ENCODE results near the gene FYCO1.

Gene FYCO1

GRCh38 chr3:45938043-45938435, 57.6 kb downstream of the FYCO1 start:
- H3K79me2 ChIP-seq = no peaks in the 10 kb centered on the region
- H3K27me3 ChIP-seq (ENCODE audit: control insufficient read depth, insufficient read depth, low read length) = no peaks in the 10 kb centered on the region
- H3K27ac ChIP-seq = no peak overlapping the region
- no peaks in the 10 kb centered on the region for H3K9me3 ChIP-seq (ENCODE audit: control insufficient read depth, low read length)
- TF ChIP-seq CTCF (IDR thresholded peaks at IDR 0.05) = no peak
- H3K9ac ChIP-seq = no peak overlapping the region
- no peaks in the 10 kb centered on the region for H3K36me3 ChIP-seq (ENCODE audit: control insufficient read depth, insufficient read depth, low read length)
- H2AFZ ChIP-seq = no peak overlapping the region
- H3K4me2 ChIP-seq (ENCODE audit: low read length) = no peak overlapping the region
- no peaks in the 10 kb centered on the region for H3K4me1 ChIP-seq
- no peak overlapping the region for H3K4me3 ChIP-seq (ENCODE audit: low read depth, low read length)

- Histone ChIP-seq H3K4me1 (no peaks in the 10 kb centered on the region), H3K36me3 (ENCODE audit: control insufficient read depth, insufficient read depth, low read length) (no peaks in the 10 kb centered on the region), H3K4me3 (ENCODE audit: low read depth, low read length) (no peak overlapping the region), H3K4me2 (ENCODE audit: low read length) (no peak overlapping the region), H3K27ac (no peak overlapping the region), H3K27me3 (ENCODE audit: control insufficient read depth, insufficient read depth, low read length) (no peaks in the 10 kb centered on the region), H2AFZ (no peak overlapping the region), H3K9ac (no peak overlapping the region), H3K79me2 (no peaks in the 10 kb centered on the region), H3K9me3 (ENCODE audit: control insufficient read depth, low read length) (no peaks in the 10 kb centered on the region)
- no peak for TF ChIP-seq CTCF (IDR thresholded peaks at IDR 0.05)
These were observed 58.2 kb downstream of the FYCO1 start for GRCh38 chr3:45937206-45938042.

- no peak overlapping the region for H2AFZ ChIP-seq
- no peaks in the 10 kb centered on the region for H3K4me1 ChIP-seq
- H3K79me2 ChIP-seq = no peaks in the 10 kb centered on the region
- H3K4me2 ChIP-seq (ENCODE audit: low read length) = no peak overlapping the region
- no peaks in the 10 kb centered on the region for H3K9me3 ChIP-seq (ENCODE audit: control insufficient read depth, low read length)
- H3K27ac ChIP-seq = no peak overlapping the region
- no peak overlapping the region for H3K9ac ChIP-seq
- no peaks in the 10 kb centered on the region for H3K27me3 ChIP-seq (ENCODE audit: control insufficient read depth, insufficient read depth, low read length)
- H3K36me3 ChIP-seq (ENCODE audit: control insufficient read depth, insufficient read depth, low read length) = no peaks in the 10 kb centered on the region
- no peak overlapping the region for H3K4me3 ChIP-seq (ENCODE audit: low read depth, low read length)
- no peak for TF ChIP-seq CTCF (IDR thresholded peaks at IDR 0.05)
These were observed 59.4 kb downstream of the FYCO1 start for GRCh38 chr3:45936261-45936660.

GRCh38 chr3:45933591-45933990, 62.0 kb downstream of the FYCO1 start:
- H3K9ac ChIP-seq = no peak overlapping the region
- no peak overlapping the region for H3K4me2 ChIP-seq (ENCODE audit: low read length)
- no peak overlapping the region for H2AFZ ChIP-seq
- H3K9me3 ChIP-seq (ENCODE audit: control insufficient read depth, low read length) = no peaks in the 10 kb centered on the region
- no peak overlapping the region for H3K27ac ChIP-seq
- no peak for TF ChIP-seq CTCF (IDR thresholded peaks at IDR 0.05)
- H3K79me2 ChIP-seq = peaks cover 2% of the 10 kb centered on the region
- H3K27me3 ChIP-seq (ENCODE audit: control insufficient read depth, insufficient read depth, low read length) = no peaks in the 10 kb centered on the region
- H3K4me1 ChIP-seq = no peaks in the 10 kb centered on the region
- H3K36me3 ChIP-seq (ENCODE audit: control insufficient read depth, insufficient read depth, low read length) = no peaks in the 10 kb centered on the region
- no peak overlapping the region for H3K4me3 ChIP-seq (ENCODE audit: low read depth, low read length)

GRCh38 chr3:45932112-45932511, 63.5 kb downstream of the FYCO1 start:
- no peak overlapping the region for H3K9ac ChIP-seq
- no peaks in the 10 kb centered on the region for H3K36me3 ChIP-seq (ENCODE audit: control insufficient read depth, insufficient read depth, low read length)
- H3K79me2 ChIP-seq = peaks cover 2% of the 10 kb centered on the region

More at GRCh38 chr3:45932112-45932511, 63.5 kb downstream of the FYCO1 start:
- no peaks in the 10 kb centered on the region for H3K9me3 ChIP-seq (ENCODE audit: control insufficient read depth, low read length)
- H3K4me1 ChIP-seq = no peaks in the 10 kb centered on the region
- no peak for TF ChIP-seq CTCF (IDR thresholded peaks at IDR 0.05)
- no peaks in the 10 kb centered on the region for H3K27me3 ChIP-seq (ENCODE audit: control insufficient read depth, insufficient read depth, low read length)
- H3K4me2 ChIP-seq (ENCODE audit: low read length) = no peak overlapping the region
- H3K4me3 ChIP-seq (ENCODE audit: low read depth, low read length) = no peak overlapping the region
- no peak overlapping the region for H2AFZ ChIP-seq
- no peak overlapping the region for H3K27ac ChIP-seq

All from parathyroid adenoma (tissue), 2 donors.